HG03342 (cell line): ENCODE measurements around the gene CRTC3.
"Not testable (repeated sequence)": the region's sequence is repeated elsewhere in the genome, so short reads cannot be mapped to it uniquely, and the experiment has no call there.

ENCODE experiments used
- ATAC-seq: cut with Tn5 transposase; IDR thresholded peaks from one replicate; pipeline ENCODE4 v1.9.1; 2021; ENCODE audit warnings: mild to moderate bottlenecking, moderate library complexity; ENCODE audit not compliant: unreplicated experiment

Gene CRTC3

GRCh38 chr15:90667073-90667754 lies 137.5 kb downstream of the CRTC3 start:
- ATAC-seq, result no peak

- not testable (repeated sequence) for ATAC-seq
Measured at GRCh38 chr15:90667755-90668345, 138.1 kb downstream of the CRTC3 start.

GRCh38 chr15:90670631-90671030 lies 140.9 kb downstream of the CRTC3 start:
- ATAC-seq, result not testable (repeated sequence)

GRCh38 chr15:90671216-90671615 lies 141.5 kb downstream of the CRTC3 start:
- ATAC-seq, result no peak

- ATAC-seq, result not testable (repeated sequence)
Measured at GRCh38 chr15:90673357-90673756, 143.6 kb downstream of the CRTC3 start.

GRCh38 chr15:90674476-90674875 lies 144.8 kb downstream of the CRTC3 start:
- ATAC-seq, result no peak

- ATAC-seq, result no peak
Measured at GRCh38 chr15:90675464-90675863, 145.7 kb downstream of the CRTC3 start.

GRCh38 chr15:90677807-90678790 lies 148.4 kb downstream of the CRTC3 start:
- no peak for ATAC-seq

- no peak for ATAC-seq
Measured at GRCh38 chr15:90679959-90680358, 150.2 kb downstream of the CRTC3 start.

GRCh38 chr15:90680371-90680935 lies 150.7 kb downstream of the CRTC3 start:
- no peak for ATAC-seq

GRCh38 chr15:90681056-90681455 lies 151.3 kb downstream of the CRTC3 start:
- no peak for ATAC-seq

- ATAC-seq, result no peak
Measured at GRCh38 chr15:90681480-90681879, 151.8 kb downstream of the CRTC3 start.

- no peak for ATAC-seq
Measured at GRCh38 chr15:90683371-90683770, 153.6 kb downstream of the CRTC3 start.

GRCh38 chr15:90683876-90684275 lies 154.2 kb downstream of the CRTC3 start:
- no peak for ATAC-seq

- ATAC-seq, result no peak
Measured at GRCh38 chr15:90684281-90684680, 154.6 kb downstream of the CRTC3 start.

- peak; percentile 23 for ATAC-seq
Measured at GRCh38 chr15:90685591-90686434, 156.1 kb downstream of the CRTC3 start.

- ATAC-seq, result peak; percentile 87
Measured at GRCh38 chr15:90686435-90687218, 156.9 kb downstream of the CRTC3 start.

- ATAC-seq, result not testable (repeated sequence)
Measured at GRCh38 chr15:90689326-90689961, 159.7 kb downstream of the CRTC3 start.

GRCh38 chr15:90690585-90690984 lies 160.9 kb downstream of the CRTC3 start:
- ATAC-seq, result no peak
